Transverse colon (tissue), 4 donors: ENCODE measurements around the gene PGRMC1.

Source experiments
- POLR2A ChIP-seq: fragments of 450-650 bp; IDR thresholded peaks from one replicate; pipeline ENCODE4 v1.6.1; 2016; ENCODE audit warnings: antibody characterized with exemption, mild to moderate bottlenecking, moderate library complexity
- POLR2AphosphoS5 ChIP-seq, 3 donors: sonication (generic); formaldehyde crosslinking; IDR thresholded peaks; one replicate each; pipeline ENCODE4 v1.6.1; 2016; ENCODE audit warnings: antibody characterized with exemption in 3 of 3
- TF ChIP-seq, protein P1 (sequence below), 5 experiments: fragments of 200-600 bp in 3 of 5; fragments of 450-650 bp in 2 of 5; sonication (generic) in 3 of 5; IDR thresholded peaks; 1 replicate in 2 of 5; 2 replicates in 3 of 5; pipeline ENCODE4 v1.5.1; 2016 to 2017; ENCODE audit warnings: antibody characterized with exemption in 5 of 5, inconsistent platforms in 3 of 5, mild to moderate bottlenecking in 2 of 5, moderate library complexity in 1 of 5

DNA sequence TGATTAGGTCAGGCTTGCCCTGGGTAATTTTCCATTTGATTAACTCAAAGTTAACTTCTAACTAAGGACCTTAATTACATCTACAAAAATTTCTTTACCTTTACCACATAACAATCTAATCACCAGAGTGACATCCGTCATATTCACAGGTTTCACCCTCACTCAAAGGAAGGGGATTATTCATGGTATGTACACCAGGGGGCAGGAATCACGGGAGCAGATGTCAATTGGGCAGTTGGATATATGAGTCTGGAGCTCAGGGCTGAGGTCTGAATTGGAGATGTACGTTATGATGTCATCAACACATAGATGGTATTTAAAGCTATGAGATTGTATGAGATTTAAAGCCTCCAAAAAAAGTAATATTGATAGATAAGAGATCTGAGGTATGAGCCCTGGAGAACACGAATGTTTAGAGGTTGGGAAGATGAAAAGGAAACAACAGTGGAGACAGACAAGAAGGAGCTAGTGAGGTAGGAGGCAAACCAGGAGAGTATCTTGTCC lies 52.9 kb downstream of the PGRMC1 start:
- no peak for TF ChIP-seq POLR2A
- TF ChIP-seq, protein P1, sequence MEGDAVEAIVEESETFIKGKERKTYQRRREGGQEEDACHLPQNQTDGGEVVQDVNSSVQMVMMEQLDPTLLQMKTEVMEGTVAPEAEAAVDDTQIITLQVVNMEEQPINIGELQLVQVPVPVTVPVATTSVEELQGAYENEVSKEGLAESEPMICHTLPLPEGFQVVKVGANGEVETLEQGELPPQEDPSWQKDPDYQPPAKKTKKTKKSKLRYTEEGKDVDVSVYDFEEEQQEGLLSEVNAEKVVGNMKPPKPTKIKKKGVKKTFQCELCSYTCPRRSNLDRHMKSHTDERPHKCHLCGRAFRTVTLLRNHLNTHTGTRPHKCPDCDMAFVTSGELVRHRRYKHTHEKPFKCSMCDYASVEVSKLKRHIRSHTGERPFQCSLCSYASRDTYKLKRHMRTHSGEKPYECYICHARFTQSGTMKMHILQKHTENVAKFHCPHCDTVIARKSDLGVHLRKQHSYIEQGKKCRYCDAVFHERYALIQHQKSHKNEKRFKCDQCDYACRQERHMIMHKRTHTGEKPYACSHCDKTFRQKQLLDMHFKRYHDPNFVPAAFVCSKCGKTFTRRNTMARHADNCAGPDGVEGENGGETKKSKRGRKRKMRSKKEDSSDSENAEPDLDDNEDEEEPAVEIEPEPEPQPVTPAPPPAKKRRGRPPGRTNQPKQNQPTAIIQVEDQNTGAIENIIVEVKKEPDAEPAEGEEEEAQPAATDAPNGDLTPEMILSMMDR (IDR thresholded peaks at IDR 0.05) = no peak
- no peak for TF ChIP-seq POLR2AphosphoS5 (IDR thresholded peaks at IDR 0.05)
